ENCODE data around the gene MRPS14. TPM values are rescaled to one million over a fixed set of nuclear protein-coding genes. Genes with fewer than 3 reads are reported as not detected.
A peak's percentile ranks its signal among the peaks of the same experiment; 100 is the strongest.

The MRPS14 gene
- total RNA-seq, 1 experiment from 2014 or later = 36.3 TPM

DNA sequence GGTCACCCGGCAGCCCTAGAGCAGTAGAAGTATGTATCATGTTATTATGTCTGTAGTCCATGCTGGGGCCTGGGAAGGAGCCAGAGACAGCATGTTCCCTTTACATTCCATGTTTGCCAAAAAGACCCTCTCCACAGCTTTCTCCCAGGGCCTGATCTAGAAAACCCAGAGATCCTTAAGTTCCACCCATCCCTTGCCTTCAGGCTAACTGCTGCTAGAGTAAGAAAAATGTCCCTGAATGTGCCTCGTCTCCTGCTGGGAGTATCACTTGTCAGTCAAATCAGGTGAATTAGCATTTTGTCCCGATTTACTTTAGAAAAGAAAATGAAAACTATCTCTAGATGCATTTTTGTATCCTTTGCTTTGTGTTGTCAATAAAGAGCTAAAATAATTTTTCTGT is 13.3 kb upstream of the MRPS14 start:
- ChIA-PET POLR2A (interaction anchor here (0.9 to 1.0 kb wide), 2 partner anchors 14 to 37 kb away, joined by 4 read pairs; partner anchors contain the start of genes CACYBP and MRPS14), CTCF (interaction anchor here (0.9 to 1.8 kb wide), 4 partner anchors 87 to 115 kb away, joined by 4 to 7 read pairs (median 6); no protein-coding TSS in a partner anchor)
- H3K4me3 Mint-ChIP-seq (ENCODE audit: unreplicated experiment) = no peak overlapping the region
- intact Hi-C loops (cut with micrococcal nuclease) = no loop called here
- H3K27me3 Mint-ChIP-seq (ENCODE audit: insufficient read depth, unreplicated experiment) = no peaks in the 10 kb centered on the region
- DNase-seq (ENCODE audit: unreplicated experiment) = no peak
- no peak overlapping the region for H3K27ac Mint-ChIP-seq (ENCODE audit: low read depth, unreplicated experiment)
- peaks cover 12% of the 10 kb centered on the region for H3K4me1 Mint-ChIP-seq (ENCODE audit: insufficient read depth, unreplicated experiment)
- TF ChIP-seq, protein P1, sequence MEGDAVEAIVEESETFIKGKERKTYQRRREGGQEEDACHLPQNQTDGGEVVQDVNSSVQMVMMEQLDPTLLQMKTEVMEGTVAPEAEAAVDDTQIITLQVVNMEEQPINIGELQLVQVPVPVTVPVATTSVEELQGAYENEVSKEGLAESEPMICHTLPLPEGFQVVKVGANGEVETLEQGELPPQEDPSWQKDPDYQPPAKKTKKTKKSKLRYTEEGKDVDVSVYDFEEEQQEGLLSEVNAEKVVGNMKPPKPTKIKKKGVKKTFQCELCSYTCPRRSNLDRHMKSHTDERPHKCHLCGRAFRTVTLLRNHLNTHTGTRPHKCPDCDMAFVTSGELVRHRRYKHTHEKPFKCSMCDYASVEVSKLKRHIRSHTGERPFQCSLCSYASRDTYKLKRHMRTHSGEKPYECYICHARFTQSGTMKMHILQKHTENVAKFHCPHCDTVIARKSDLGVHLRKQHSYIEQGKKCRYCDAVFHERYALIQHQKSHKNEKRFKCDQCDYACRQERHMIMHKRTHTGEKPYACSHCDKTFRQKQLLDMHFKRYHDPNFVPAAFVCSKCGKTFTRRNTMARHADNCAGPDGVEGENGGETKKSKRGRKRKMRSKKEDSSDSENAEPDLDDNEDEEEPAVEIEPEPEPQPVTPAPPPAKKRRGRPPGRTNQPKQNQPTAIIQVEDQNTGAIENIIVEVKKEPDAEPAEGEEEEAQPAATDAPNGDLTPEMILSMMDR (IDR thresholded peaks at IDR 0.05; ENCODE audit: unreplicated experiment) = no peak
- no TSS peak for BruUV-seq (replicated peaks)
- no peaks in the 10 kb centered on the region for H3K9me3 Mint-ChIP-seq (ENCODE audit: unreplicated experiment)
- H3K36me3 Mint-ChIP-seq (ENCODE audit: insufficient read depth, unreplicated experiment) = no peaks in the 10 kb centered on the region

DNA sequence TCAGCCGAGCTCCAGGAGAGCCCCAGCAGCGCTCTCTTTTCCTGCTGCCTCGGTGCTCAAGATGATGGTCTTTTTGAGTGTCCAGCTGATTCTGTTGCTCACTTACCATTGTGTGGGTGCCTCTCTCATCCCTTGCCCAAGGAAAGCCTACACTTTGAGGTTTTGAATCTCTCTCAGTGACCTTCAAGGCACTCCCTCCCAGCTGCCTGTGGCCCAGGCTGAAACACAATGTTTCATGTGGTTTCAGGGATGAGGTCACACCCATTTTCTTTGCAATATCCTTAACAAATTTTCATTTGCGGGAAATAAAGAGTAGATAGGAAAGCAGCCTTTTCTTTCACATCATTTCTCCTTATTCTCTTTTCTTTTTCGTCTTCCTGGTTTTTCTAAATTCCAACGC is 12.6 kb upstream of the MRPS14 start:
- Mint-ChIP-seq H3K9me3 (ENCODE audit: unreplicated experiment) (no peaks in the 10 kb centered on the region), H3K27ac (ENCODE audit: low read depth, unreplicated experiment) (no peak overlapping the region), H3K36me3 (ENCODE audit: insufficient read depth, unreplicated experiment) (no peaks in the 10 kb centered on the region), H3K4me1 (ENCODE audit: insufficient read depth, unreplicated experiment) (peaks cover 10% of the 10 kb centered on the region), H3K4me3 (ENCODE audit: unreplicated experiment) (no peak overlapping the region), H3K27me3 (ENCODE audit: insufficient read depth, unreplicated experiment) (no peaks in the 10 kb centered on the region)
- ChIA-PET POLR2A (interaction anchor here (1.0 kb wide), 1 partner anchor 36 kb away, joined by 4 read pairs; the partner anchor contains the start of gene CACYBP), CTCF (interaction anchor here (0.9 to 1.8 kb wide), 4 partner anchors 88 to 116 kb away, joined by 4 to 7 read pairs (median 6); no protein-coding TSS in a partner anchor)
- TF ChIP-seq, protein P1 (IDR thresholded peaks at IDR 0.05; ENCODE audit: unreplicated experiment) = no peak
- intact Hi-C loops (cut with micrococcal nuclease) = no loop called here
- DNase-seq (ENCODE audit: unreplicated experiment) = no peak
- no TSS peak for BruUV-seq (replicated peaks)

DNA sequence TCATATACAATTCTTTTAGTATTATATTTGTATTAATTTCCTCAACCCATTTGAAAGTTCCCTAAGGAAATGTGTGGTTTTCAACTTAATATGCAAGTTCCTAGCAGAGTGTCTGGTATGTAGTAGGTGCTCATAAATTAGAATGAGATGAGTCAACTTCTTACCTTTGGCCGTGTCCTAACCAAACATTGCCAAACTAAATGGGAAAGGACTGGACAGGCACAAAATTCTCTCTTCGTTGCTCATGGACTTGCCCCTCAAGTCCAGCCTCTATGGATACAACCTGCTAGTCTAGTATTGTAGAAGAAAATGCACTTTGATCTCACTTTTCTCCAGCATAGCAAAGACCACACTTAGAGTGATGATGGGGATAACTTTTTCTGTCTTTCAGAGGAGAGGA is 11.6 kb upstream of the MRPS14 start:
- no peak overlapping the region for H3K4me3 Mint-ChIP-seq (ENCODE audit: unreplicated experiment)
- ChIA-PET POLR2A (no interaction called here), CTCF (no interaction called here)
- intact Hi-C loops (cut with micrococcal nuclease) = no loop called here
- no peaks in the 10 kb centered on the region for H3K9me3 Mint-ChIP-seq (ENCODE audit: unreplicated experiment)
- peaks cover 6% of the 10 kb centered on the region for H3K4me1 Mint-ChIP-seq (ENCODE audit: insufficient read depth, unreplicated experiment)
- peak; percentile 30 for DNase-seq (ENCODE audit: unreplicated experiment)
- no TSS peak for BruUV-seq (replicated peaks)
- no peak overlapping the region for H3K27ac Mint-ChIP-seq (ENCODE audit: low read depth, unreplicated experiment)
- H3K36me3 Mint-ChIP-seq (ENCODE audit: insufficient read depth, unreplicated experiment) = no peaks in the 10 kb centered on the region
- H3K27me3 Mint-ChIP-seq (ENCODE audit: insufficient read depth, unreplicated experiment) = no peaks in the 10 kb centered on the region
- TF ChIP-seq, protein P1 (IDR thresholded peaks at IDR 0.05; ENCODE audit: unreplicated experiment) = no peak

DNA sequence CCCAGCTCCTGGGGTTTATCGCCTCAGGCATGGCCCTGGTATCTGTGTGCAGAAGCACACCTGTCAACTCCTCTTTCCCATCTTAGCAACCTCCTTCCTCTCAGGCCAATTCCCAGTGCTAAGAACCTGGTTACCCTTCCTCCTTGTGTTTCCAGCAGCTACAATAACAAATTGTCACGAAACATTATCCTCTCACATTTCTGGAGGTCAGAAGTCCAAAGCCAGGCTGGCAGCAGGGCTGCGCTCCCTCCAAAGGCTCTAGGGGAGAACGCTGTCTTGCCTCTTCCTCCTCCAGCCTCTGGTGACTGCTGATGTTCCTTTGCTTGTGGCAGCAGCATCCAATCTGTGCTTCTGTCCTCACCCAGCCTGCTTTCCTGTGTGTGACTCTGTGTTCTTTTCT is 10.7 kb upstream of the MRPS14 start:
- Mint-ChIP-seq H3K9me3 (ENCODE audit: unreplicated experiment) (no peaks in the 10 kb centered on the region), H3K36me3 (ENCODE audit: insufficient read depth, unreplicated experiment) (no peaks in the 10 kb centered on the region), H3K4me3 (ENCODE audit: unreplicated experiment) (no peak overlapping the region), H3K4me1 (ENCODE audit: insufficient read depth, unreplicated experiment) (peaks cover 12% of the 10 kb centered on the region), H3K27me3 (ENCODE audit: insufficient read depth, unreplicated experiment) (no peaks in the 10 kb centered on the region), H3K27ac (ENCODE audit: low read depth, unreplicated experiment) (no peak overlapping the region)
- no peak for DNase-seq (ENCODE audit: unreplicated experiment)
- ChIA-PET POLR2A (interaction anchor here (1.0 to 2.3 kb wide), 2 partner anchors 11 to 91 kb away, joined by 6 to 9 read pairs; partner anchors contain the start of gene MRPS14), CTCF (interaction anchor here (0.6 to 7.7 kb wide), 3 partner anchors 91 to 1744 kb away, joined by 3 to 279 read pairs (median 232); no protein-coding TSS in a partner anchor)
- TF ChIP-seq, protein P1 (IDR thresholded peaks at IDR 0.05; ENCODE audit: unreplicated experiment) = no peak
- intact Hi-C loops (cut with micrococcal nuclease) = no loop called here
- BruUV-seq (replicated peaks) = no TSS peak
